Stimulated activated CD4-positive, alpha-beta T cell treated with anti-CD3 and anti-CD28 coated beads, TNF-alpha, amount 100 ng/mL, for 4 hours (primary cell): Measurements from ENCODE around the gene FXYD6.

Source experiments
- DNase-seq, 3 experiments: peaks; one replicate each; pipeline ENCODE4 v3.0.0-alpha.2; 2020; ENCODE audit warnings: low read depth in 3 of 3

Gene FXYD6

DNA sequence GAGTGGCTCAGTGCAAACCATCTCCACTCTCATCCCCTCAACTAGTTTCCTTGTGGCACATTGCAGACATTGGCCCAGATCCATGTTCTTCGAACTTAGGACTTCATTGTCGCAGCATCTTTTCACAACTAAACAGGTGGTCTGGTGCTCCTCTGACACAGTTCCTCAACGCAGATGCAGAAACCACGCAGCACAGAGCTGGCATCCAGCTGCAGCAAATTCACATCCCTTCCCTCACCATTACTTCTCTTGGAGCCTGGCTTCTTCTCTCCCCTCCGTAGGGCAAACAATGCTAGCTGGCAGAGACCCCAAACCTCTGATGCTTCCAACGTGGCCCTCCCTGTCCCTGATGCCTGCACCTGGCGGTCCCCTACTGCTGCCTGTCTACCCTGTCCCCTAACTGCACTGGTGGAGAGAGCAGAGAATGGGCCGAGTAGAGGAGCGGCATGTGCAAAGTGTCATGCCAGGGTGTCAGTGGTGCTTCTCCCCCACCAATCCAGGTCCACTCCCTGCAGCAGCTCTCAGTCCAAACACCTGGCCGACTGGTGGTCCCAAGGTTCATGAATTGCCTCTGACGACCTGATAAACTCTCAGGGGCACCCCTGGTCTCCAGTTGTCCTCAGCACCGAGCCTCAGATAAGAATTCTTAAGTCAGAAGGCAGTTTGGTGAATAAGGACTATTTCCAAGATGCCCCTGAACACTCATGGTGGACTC lies 34.6 kb upstream of the FXYD6 start:
- no peak for DNase-seq

DNA sequence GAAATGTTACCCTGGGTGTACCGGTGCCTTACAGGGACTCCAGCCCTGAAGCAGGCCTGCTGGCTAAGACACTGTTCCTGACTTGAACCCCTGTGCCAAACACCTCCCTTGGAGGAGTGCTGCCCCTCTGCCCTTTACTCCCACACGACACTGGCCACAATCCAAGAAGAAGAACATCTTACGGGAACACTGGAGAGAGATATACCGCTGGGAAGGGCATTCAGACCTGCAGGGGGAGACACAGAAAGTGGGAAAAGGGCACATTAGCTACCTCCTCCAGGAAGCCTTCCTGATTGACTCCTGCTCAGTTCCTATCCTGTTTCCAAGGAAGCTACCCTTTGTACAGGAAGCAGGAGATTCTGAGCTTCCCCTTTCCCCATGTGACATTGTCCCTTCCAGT lies 34.1 kb upstream of the FXYD6 start:
- DNase-seq = no peak

DNA sequence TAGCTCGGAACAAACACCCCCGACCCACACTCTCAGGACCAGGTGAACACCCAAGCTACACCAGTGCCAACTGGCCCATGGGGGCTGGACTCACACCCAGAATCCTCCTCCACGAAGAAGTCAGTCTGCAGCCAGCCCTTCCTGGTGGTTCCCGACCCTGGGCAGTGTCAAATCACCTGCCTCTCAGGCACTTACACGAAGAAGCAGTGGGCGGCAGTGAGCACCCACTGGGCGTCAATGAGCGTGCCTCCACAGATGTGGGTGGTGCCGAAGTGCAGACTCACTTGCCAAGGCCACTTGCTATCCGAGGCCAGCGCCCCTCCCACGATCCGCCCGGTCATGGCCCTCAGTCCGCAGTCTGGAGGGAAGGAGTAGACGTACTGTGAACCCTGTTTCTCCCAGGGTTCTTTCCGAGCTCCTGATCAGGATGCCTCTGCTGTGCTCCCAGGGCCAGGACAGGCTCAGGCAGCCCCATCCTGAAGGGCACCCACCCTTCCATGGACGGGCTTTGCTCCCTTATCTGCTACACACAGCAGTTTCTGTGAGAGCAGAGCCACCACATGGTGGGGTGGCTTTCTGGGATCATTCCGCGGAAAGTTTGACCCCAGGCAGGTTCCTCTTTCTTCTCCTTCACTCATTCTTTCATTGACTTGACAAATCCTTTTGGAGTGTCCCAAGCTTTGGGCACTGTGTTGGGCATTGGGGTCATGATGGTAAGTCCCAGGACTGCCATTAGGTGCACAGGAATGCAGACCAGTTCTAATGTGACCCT lies 33.3 kb upstream of the FXYD6 start:
- no peak for DNase-seq

DNA sequence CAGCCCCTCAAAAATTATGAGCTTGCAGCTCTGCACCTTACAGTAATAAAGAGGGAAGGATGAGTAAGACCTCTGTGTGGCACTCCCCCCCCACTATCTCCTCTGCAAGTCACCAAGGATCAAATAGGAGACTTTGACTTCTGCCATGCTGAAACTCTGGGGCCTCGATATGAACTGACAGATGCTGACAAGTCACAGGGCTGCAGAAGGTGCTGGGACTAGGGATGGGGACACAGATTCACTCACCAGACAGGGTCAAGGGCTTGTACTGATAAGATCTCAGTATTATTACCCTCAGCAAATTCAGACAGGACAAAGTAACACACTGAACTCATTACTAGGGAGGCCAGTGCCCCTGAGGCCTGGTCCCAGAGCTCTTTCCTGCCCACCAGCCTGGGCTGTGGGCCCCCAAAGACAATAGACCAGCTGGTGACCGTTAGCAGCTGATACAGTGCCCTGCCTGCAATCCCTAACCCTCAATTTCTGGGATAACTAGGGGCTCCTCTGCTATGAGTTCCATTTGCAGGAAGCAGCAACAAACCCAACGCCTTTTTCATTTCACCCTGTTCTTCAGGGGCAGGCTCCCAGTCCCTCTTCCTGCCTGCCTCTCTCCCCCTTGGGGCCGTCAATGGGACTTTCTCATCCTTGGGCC lies 32.6 kb upstream of the FXYD6 start:
- no peak for DNase-seq

DNA sequence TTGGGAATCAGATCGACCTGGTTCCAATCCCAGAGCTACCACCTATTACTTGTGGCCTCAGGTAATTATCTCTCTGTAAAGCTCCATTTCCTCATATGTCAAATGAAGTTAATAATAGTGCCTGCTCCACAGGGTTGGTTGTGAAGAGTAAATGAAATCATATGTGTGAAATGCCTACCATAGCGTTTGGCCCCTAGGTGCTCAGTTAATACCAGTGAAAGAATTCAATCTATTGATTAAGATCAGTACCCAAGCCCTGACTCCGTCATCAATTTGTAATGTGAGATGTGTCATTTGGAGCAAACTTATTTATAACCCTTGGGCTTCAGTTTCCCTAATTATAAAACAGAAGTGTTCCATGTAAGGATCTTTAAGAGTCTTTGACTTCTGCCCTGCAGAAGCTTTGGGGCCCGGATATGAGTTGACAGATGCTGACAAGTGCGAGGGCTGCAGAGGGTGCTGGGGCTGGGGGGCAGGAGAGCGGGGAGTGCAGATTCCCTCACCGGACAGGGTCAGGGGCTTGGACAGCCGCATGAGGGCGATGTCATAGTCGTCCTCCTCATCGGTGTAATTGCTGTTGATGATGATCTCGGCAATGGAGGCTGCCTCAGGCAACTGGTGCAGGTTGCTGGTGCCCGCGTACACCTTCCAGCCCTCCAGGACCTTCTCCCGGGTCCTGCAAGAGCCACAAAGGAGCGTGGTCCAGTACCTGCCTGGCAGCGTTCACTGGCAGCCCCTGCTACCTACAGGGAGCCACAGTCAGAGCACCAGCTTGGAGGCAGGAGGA lies 31.8 kb upstream of the FXYD6 start:
- DNase-seq = no peak

DNA sequence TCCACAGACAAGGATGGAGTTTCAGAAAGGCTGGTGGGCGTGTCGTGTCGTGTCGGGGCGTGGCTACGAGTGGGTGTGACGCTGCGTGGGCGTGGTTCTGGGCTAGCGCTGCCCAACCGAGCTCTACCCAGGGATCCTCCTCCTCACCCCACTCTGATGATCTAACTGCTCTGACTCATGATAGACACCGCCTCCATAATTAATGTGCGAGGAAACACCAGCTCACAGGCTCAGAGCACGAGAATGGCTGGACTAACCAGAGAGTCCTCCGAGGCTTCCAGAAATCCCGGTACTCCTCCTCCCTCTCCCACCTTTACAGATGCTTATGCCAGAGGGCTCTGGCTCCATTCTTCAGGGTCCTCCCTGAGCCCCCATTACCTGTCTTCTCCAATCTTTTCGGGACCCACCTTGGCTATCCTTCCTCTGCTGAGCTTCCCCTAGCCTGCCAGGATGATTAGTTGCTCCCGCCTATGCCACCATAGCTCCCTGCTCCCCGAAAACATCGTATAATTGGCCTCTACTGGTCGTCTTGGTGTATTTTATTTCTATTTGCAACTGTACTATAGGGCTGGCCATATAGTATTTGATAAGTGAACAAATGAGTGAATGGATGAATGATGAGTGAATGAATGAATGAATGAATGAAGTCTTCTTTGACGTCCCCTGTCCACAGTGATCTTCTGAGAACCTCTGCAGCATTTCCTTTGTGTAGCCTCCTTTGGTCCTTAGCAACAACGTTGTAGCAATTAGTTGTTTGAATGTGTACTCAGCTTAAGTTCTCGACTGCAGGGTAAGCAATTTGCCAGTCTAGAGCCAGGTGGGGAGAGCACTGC lies 31.0 kb upstream of the FXYD6 start:
- DNase-seq = peak; percentile 23 to 68 (median 57)

DNA sequence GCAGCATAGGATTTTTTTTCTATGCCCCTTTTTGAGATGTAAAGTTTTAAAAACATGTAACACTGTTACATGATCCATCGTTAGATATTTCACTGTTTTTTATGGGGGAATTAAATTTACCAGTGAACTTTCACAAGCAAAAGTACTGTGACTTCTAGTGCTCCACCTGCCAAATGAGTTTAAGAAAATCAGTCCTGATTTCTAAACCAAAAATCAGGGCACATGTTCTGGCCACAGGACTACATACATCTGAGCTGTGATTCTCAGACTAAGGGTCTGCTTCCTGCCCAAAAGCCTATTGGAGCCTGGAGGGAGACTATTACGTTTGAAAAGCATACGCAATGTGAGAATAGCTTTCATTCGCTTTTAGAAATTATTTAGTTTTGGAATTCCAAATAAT lies 30.3 kb upstream of the FXYD6 start:
- no peak for DNase-seq

DNA sequence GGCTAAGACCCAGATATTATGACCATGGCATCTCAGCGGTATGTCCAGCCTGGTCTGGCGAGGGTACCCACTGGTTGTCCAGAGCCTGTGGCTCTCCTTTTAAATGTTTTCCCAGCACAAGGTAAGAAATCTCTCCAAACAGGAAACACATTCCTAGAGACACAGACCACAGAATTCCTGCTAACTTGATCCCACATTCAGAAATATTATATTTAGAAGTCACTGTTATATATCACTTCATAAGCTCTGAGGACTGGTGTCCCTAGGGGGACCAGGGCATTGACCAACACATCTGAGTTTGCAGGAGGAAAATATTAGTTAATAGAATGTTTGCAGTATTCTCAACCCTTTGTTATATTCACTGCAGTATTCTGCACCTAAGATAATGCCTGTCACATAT lies 29.7 kb upstream of the FXYD6 start:
- DNase-seq = no peak

DNA sequence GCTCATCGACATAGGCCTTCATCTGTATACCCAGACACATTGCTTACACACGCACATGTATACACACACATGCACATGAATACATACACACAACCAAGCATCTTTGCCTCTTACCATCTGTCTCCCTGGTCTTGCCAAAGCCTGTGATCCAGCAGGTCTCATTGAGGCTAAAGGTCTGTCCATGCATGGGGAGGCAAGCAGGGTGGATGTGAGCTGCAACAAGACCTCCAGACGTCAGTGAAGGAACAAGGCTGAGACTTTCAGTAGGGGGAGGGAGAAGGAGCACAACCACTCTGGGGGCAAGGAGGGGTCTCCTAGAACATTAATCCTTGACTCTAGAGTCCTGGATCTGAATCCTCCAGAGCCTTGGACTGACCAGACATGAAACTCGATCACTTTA lies 29.1 kb upstream of the FXYD6 start:
- DNase-seq = no peak

DNA sequence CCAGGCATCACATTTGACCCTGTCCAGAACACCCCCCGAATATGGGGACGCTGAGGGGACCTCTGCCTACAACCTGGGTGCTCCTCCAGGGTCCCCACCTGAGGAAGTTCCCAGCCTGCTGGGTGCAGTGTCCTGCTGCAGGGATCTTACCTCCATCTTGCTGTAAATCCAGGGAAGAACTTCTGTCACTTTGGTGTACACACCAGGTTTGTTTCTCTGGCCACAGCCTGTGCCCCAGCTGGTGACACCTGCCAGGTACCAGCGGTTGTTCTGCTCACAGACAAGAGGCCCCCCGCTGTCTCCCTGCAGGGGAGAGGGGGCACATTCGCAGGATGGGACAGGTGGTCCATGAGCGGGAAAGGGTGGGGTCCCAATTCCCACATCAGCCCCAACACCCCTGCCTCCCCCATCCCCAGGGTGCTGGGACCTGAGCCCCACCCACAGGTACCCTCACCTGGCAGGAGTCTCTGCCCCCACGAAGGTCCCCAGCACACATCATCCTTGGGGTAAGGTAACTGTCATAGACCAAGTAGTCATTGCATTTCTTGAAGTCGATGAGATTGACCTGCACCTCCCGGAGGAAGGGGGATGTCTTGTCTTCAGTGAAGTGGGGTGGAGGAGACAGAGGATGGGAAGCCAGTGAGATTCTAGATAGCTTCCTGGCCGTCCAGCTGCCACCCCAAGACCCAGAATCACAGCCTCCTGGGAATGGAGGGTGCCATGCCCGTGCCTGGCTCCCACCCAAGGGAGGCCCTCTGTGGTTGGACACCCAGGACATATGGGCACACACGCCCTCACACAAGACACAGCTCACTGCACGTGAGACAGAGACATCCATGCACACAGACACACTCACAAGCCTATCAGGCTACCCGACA lies 27.3 kb upstream of the FXYD6 start:
- no peak for DNase-seq

DNA sequence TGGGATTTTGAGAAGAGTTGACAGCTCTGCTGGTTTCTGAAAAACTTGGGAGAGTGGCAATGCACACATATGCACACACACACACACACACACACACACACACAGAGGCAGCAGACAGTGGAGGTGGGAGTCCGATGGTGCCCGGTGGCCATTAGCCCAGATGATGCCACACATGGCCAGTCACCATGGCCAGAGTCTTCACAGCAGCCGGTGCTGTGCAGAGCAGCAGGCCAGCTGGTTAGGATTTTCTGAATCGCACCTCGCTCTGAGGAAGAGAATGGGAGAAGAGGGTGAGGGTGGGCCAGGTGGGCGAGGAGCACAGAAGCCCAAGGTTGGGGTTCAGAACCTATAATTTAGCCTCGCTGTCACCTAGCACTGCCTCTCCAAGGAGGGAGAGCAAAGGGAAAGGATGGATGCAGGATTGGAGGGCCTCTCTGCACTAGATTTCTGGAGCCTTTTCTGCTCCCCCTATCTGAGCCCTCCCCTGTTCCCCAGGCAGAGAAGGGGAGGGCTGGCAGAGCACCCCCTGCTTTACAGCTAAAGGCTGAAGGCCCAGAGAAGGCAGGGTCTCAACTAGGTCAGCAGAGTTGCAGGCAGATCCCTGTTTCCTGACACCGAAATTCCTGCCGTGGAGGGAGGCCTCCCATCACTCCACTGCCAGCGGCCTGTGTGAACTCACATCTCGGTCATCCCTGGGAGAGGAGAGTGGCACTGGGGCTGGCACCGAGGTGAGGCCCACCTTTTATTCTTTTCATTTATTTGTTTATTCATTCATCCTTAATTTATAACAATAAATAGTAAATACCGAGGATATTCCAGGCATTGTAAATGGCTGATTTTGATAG lies 25.8 kb upstream of the FXYD6 start:
- DNase-seq = no peak

DNA sequence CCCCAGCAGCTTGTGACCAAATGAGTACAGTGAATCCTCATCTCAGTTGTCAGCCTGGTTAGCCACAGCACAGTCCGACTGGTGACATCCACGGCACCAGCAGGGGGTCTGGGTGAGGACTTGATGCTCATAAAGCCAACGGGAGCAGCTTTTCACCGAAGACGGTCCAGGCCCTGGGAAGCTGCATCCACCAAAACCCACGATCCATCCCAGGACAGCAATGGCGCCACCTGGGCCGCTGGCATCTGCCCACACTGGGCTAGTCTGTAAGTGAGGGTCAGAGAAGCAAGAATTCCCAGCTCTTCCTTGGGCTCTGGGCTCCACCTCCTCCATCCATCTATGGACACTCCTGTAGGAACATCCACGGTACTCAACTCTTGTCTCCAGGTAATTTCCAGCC lies 25.1 kb upstream of the FXYD6 start:
- no peak for DNase-seq

DNA sequence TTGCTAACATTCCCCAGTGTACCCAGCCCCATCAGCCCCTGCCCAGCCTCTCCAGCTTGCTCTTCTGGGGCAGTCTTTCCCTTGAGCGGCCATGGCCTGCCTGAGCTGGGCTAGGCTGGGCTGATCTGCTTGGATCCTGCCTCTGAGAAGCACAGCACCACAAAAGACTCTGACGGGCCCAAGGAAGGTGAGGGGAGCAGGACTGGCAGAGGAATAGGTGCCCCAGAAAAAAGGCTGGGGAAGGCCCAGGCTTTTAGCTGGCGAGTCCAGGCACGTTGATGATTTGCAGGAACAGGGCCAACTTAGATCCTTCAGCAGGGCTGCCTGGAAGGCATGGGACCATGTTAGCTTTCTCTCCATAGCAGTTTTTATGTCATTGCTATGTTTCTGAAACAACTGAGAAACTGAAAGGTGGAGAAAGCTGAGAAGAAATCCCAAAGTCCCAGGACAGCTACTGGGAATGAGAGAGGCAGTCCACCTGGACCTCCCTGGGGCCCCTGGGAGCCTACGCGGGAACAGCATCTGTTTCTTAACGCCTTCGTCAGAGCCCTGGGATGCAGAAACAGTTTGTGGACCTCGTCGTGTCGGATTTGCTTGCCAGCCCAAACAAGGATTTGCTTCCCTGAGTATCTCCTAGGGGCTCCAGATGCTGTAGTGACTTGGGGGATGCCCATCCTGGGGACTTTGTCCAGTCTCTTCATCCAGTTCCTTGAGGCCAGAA lies 24.4 kb upstream of the FXYD6 start:
- DNase-seq = no peak

DNA sequence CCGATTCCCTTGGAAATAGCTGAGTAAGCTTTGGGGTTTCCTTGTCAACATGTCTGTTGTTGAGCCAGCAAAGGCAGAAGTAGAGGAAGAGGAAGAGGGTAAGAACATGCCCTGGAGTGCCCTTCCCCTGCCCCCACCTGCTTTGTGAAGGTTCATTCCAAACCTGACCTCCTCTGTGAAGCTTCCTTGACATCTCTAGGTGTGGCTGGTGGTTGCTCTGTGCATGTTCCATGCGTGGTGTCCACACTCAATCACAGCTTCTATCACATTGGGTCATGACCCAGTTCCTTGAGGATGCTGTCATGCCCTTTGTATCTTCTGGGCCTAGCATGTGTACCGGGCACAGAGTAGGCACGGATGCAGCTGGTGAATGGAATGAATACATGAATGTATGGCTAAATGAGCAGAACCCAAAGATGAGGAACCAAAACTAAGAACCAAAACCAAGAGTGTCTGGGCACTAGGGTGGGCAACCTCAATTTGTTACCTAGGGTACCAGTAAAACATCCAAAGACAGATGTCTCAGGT lies 23.7 kb upstream of the FXYD6 start:
- no peak for DNase-seq

DNA sequence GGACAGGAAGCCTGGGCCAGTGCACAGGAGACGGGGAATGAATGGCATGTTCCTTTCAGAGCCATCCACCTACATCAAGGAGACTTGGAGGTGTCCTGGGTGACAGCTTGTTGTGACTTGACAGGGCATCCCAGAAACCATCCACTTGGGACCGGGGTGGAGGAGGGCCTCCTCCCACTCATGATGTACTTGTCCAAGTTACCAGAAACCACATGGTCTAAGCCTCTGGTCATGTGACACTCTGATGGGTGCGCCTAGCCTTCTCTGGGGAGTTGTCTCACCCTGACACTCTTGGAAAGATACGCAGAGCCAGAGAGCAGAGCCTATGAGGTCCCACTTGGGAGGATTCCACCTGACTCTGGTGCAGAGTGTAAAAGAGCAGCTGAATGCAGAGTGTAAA lies 21.6 kb upstream of the FXYD6 start:
- DNase-seq = no peak

DNA sequence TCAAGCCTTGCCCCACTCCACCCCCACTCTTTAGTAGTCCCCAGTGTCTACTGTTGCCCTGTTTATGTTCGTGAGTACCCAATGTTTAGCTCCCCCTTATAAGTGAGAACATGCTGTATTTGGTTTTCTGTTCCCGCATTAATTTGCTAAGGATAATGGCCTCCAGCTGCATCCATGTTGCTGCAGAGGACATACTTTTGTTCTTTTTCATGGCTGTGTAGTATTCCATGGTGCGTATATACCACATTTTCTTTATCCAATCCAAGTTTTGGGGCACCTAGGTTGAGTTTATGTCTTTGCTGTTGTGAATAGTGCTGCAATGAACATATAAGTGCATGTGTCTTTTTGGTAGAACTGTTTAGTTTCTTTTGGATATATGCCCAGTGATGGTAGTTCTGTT lies 16.2 kb upstream of the FXYD6 start:
- no peak for DNase-seq

DNA sequence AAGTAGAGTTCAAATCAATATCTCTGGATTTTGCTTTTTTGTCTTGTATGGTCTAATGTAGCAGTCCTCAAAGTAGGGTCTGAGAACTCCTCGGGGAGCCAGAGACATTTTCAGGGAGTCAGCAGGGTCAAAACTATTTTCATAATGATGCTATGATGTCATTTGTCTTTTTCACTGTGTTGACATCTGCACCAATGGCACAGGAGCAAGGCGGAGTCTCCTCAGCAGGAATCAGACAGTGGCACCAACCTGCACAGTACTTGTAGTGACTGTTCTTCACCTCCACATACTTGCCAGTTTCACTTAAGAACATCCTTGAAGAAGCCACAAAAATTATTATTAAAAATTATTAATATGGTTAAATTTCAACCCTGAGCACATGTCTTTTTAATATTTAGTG lies 14.9 kb upstream of the FXYD6 start:
- DNase-seq = no peak

DNA sequence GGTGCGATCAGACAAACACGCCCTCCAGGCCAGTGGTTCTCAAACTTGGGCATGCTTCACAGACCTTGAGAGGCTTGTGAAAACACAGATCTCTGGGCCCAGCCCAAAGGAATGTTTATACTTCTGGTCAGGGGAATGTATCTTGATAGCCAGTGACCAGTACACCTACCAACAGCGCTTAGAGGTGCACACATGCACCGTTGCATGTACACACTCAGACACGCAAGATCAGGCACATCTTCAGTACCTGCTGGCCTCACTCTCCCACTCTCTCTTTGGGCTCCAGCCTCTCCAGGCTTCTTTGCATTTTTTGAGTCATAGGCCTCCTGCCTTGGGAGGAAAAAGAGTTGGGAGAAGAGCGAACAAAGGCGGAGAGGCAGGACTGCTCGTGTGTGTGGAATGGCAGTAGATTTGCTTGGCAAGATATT lies 11.7 kb upstream of the FXYD6 start:
- no peak for DNase-seq
